PFSK-1 (cell line): ENCODE results near the gene ARG2.

Source experiments
- FOXP2 ChIP-seq: optimal IDR thresholded peaks from 2 replicates; pipeline ENCODE3; 2011; ENCODE audit warnings: borderline replicate concordance, control low read depth, inconsistent platforms; ENCODE audit not compliant: insufficient read depth; ENCODE audit errors: extremely low read length, extremely low read depth
- POLR2AphosphoS5 ChIP-seq: IDR thresholded peaks from 2 replicates; pipeline ENCODE4 v1.6.1; 2012; ENCODE audit warnings: low read depth, mild to moderate bottlenecking, control low read depth, low read length, moderate library complexity
- SIN3A ChIP-seq: IDR thresholded peaks from 2 replicates; pipeline ENCODE4 v1.6.1; 2012; ENCODE audit warnings: mild to moderate bottlenecking, low read length, moderate library complexity, borderline replicate concordance; ENCODE audit not compliant: insufficient read depth
- TAF1 ChIP-seq: IDR thresholded peaks from 2 replicates; pipeline ENCODE4 v1.6.1; 2012; ENCODE audit warnings: low read length, control low read depth, borderline replicate concordance; ENCODE audit not compliant: insufficient read depth
- TF ChIP-seq, protein P1 (sequence below), 2 experiments: IDR thresholded peaks; 2 replicates each; pipeline versions ENCODE4 v1.6.1 to v1.8.0; 2011 to 2012; ENCODE audit warnings: low read depth in 2 of 2, low read length in 2 of 2, control low read depth in 1 of 2, inconsistent platforms in 1 of 2, mild to moderate bottlenecking in 1 of 2, moderate library complexity in 1 of 2; ENCODE audit not compliant: insufficient read depth in 1 of 2

GRCh38 chr14:67574156-67574555 lies 45.6 kb upstream of the ARG2 start:
- TF ChIP-seq TAF1 (no peak), POLR2AphosphoS5 (no peak), SIN3A (no peak), FOXP2 (no peak)
- TF ChIP-seq, protein P1, sequence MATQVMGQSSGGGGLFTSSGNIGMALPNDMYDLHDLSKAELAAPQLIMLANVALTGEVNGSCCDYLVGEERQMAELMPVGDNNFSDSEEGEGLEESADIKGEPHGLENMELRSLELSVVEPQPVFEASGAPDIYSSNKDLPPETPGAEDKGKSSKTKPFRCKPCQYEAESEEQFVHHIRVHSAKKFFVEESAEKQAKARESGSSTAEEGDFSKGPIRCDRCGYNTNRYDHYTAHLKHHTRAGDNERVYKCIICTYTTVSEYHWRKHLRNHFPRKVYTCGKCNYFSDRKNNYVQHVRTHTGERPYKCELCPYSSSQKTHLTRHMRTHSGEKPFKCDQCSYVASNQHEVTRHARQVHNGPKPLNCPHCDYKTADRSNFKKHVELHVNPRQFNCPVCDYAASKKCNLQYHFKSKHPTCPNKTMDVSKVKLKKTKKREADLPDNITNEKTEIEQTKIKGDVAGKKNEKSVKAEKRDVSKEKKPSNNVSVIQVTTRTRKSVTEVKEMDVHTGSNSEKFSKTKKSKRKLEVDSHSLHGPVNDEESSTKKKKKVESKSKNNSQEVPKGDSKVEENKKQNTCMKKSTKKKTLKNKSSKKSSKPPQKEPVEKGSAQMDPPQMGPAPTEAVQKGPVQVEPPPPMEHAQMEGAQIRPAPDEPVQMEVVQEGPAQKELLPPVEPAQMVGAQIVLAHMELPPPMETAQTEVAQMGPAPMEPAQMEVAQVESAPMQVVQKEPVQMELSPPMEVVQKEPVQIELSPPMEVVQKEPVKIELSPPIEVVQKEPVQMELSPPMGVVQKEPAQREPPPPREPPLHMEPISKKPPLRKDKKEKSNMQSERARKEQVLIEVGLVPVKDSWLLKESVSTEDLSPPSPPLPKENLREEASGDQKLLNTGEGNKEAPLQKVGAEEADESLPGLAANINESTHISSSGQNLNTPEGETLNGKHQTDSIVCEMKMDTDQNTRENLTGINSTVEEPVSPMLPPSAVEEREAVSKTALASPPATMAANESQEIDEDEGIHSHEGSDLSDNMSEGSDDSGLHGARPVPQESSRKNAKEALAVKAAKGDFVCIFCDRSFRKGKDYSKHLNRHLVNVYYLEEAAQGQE (IDR thresholded peaks at IDR 0.05; ENCODE audit: insufficient read depth in 1 of 2, low read depth in 2 of 2, low read length in 2 of 2) = no peak
